Activated CD4-positive, alpha-beta T cell treated with anti-CD3 and anti-CD28 coated beads for 36 hours (primary cell): ENCODE measurements around the gene CDH23. TPM values are rescaled to one million over a fixed set of nuclear protein-coding genes. Genes with fewer than 3 reads are reported as not detected.

Experiments
- ATAC-seq: fragments of 200-7000 bp; cut with Tn5 transposase; one replicate; pipeline ENCODE4 v1.10.0; 2021; ENCODE audit warnings: mild to moderate bottlenecking, moderate library complexity
- CTCF ChIA-PET: fragments of 350-600 bp; sonication (Branson Sonifier 250); formaldehyde crosslinking; loops from one replicate; lab custom pipeline; 2021; ENCODE audit warnings: antibody characterized with exemption; lab: Charles Lee
- POLR2A ChIA-PET: fragments of 350-600 bp; sonication (Branson Sonifier 250); formaldehyde crosslinking; loops from one replicate; lab custom pipeline; 2021; ENCODE audit warnings: antibody characterized with exemption, inconsistent platforms; lab: Charles Lee
- DNase-seq: peaks from one replicate; pipeline ENCODE4 v3.0.0-alpha.2; 2020
- H3K27ac Mint-ChIP-seq: one replicate; pipeline ENCODE4 v1.8.0; 2021; ENCODE audit warnings: mixed read lengths
- H3K27me3 Mint-ChIP-seq: one replicate; pipeline ENCODE4 v1.8.0; 2021; ENCODE audit warnings: mixed read lengths
- H3K36me3 Mint-ChIP-seq: one replicate; pipeline ENCODE4 v1.8.0; 2021; ENCODE audit warnings: low read depth, mixed read lengths
- H3K4me1 Mint-ChIP-seq: one replicate; pipeline ENCODE4 v1.8.0; 2021; ENCODE audit warnings: mixed read lengths
- H3K4me3 Mint-ChIP-seq: one replicate; pipeline ENCODE4 v1.8.0; 2021; ENCODE audit warnings: mild to moderate bottlenecking, moderate library complexity, mixed read lengths
- H3K9me3 Mint-ChIP-seq: one replicate; pipeline ENCODE4 v1.8.0; 2021; ENCODE audit warnings: low read depth, mixed read lengths
- intact Hi-C, 2 experiments: fragments of 100-400 bp; cut with DNase I in 1 of 2; cut with micrococcal nuclease in 1 of 2; formaldehyde crosslinking; loops; one replicate each; pipeline versions ENCODE4 v1.14.2 to v1.15.1; 2022 to 2024; cut with DNase I, micrococcal nuclease
- total RNA-seq, 2 experiments: library from RNA; stranded (reverse); gene quantifications; one replicate each; pipeline ENCODE4 v1.2.3, GENCODE V29; 2021

The CDH23 gene
- total RNA-seq, 2 experiments from 2014 or later, result 1.5 to 1.6 TPM

GRCh38 chr10:71511206-71511605, 114.5 kb downstream of the CDH23 start:
- no peak overlapping the region for H3K27ac Mint-ChIP-seq
- no peaks in the 10 kb centered on the region for H3K9me3 Mint-ChIP-seq
- DNase-seq (no peak), ATAC-seq (no peak)
- no peaks in the 10 kb centered on the region for H3K36me3 Mint-ChIP-seq
- H3K4me3 Mint-ChIP-seq, result no peak overlapping the region
- ChIA-PET POLR2A (interaction anchor here (0.5 kb wide), 1 partner anchor 1284 kb away, joined by 3 read pairs; no protein-coding TSS in a partner anchor), CTCF (interaction anchor here (0.7 kb wide), 1 partner anchor 21 kb away, joined by 3 read pairs; no protein-coding TSS in a partner anchor)
- no peaks in the 10 kb centered on the region for H3K4me1 Mint-ChIP-seq
- intact Hi-C loops, result no loop called here
- no peaks in the 10 kb centered on the region for H3K27me3 Mint-ChIP-seq

- ChIA-PET CTCF (interaction anchor here (0.6 kb wide), 2 partner anchors 12 to 120 kb away, joined by 3 read pairs; no protein-coding TSS in a partner anchor), POLR2A (no interaction called here)
- ATAC-seq (no peak), DNase-seq (no peak)
- H3K36me3 Mint-ChIP-seq, result no peaks in the 10 kb centered on the region
- no peaks in the 10 kb centered on the region for H3K9me3 Mint-ChIP-seq
- no peak overlapping the region for H3K4me3 Mint-ChIP-seq
- intact Hi-C loops, result no loop called here
- H3K27ac Mint-ChIP-seq, result no peak overlapping the region
- no peaks in the 10 kb centered on the region for H3K4me1 Mint-ChIP-seq
- no peaks in the 10 kb centered on the region for H3K27me3 Mint-ChIP-seq
Measured at GRCh38 chr10:71512312-71512711, 115.6 kb downstream of the CDH23 start.

- Mint-ChIP-seq H3K27me3 (no peaks in the 10 kb centered on the region), H3K4me1 (no peaks in the 10 kb centered on the region), H3K4me3 (no peak overlapping the region), H3K9me3 (no peaks in the 10 kb centered on the region), H3K27ac (no peak overlapping the region), H3K36me3 (no peaks in the 10 kb centered on the region)
- ATAC-seq (no peak), DNase-seq (no peak)
- POLR2A ChIA-PET, result no interaction called here
- intact Hi-C loops, result no loop called here
- CTCF ChIA-PET, result interaction anchor here (0.6 kb wide), 2 partner anchors 17 to 120 kb away, joined by 3 read pairs; no protein-coding TSS in a partner anchor
Measured at GRCh38 chr10:71512761-71513539, 116.2 kb downstream of the CDH23 start.

- Mint-ChIP-seq H3K36me3 (no peaks in the 10 kb centered on the region), H3K9me3 (no peaks in the 10 kb centered on the region), H3K4me3 (no peak overlapping the region), H3K27ac (no peak overlapping the region), H3K4me1 (no peaks in the 10 kb centered on the region), H3K27me3 (no peaks in the 10 kb centered on the region)
- DNase-seq (no peak), ATAC-seq (no peak)
- ChIA-PET POLR2A (no interaction called here), CTCF (interaction anchor here (0.6 kb wide), 1 partner anchor 16 kb away, joined by 3 read pairs; no protein-coding TSS in a partner anchor)
- intact Hi-C loops, result no loop called here
Measured at GRCh38 chr10:71513540-71513853, 116.8 kb downstream of the CDH23 start.

GRCh38 chr10:71513936-71514335, 117.2 kb downstream of the CDH23 start:
- H3K27me3 Mint-ChIP-seq, result no peaks in the 10 kb centered on the region
- H3K9me3 Mint-ChIP-seq, result no peaks in the 10 kb centered on the region
- ATAC-seq (no peak), DNase-seq (no peak)
- no peak overlapping the region for H3K27ac Mint-ChIP-seq
- ChIA-PET POLR2A (no interaction called here), CTCF (interaction anchor here (0.6 kb wide), 1 partner anchor 16 kb away, joined by 3 read pairs; no protein-coding TSS in a partner anchor)
- no peak overlapping the region for H3K4me3 Mint-ChIP-seq
- H3K4me1 Mint-ChIP-seq, result no peaks in the 10 kb centered on the region
- intact Hi-C loops, result no loop called here
- no peaks in the 10 kb centered on the region for H3K36me3 Mint-ChIP-seq

GRCh38 chr10:71515531-71516172, 118.9 kb downstream of the CDH23 start:
- DNase-seq, result no peak
- CTCF ChIA-PET, result interaction anchor here (0.6 kb wide), 1 partner anchor 59 kb away, joined by 3 read pairs; no protein-coding TSS in a partner anchor
- POLR2A ChIA-PET, result no interaction called here
- H3K27me3 Mint-ChIP-seq, result no peaks in the 10 kb centered on the region
- no peaks in the 10 kb centered on the region for H3K9me3 Mint-ChIP-seq
- H3K4me3 Mint-ChIP-seq, result no peak overlapping the region
- intact Hi-C loops, result no loop called here
- H3K4me1 Mint-ChIP-seq, result no peaks in the 10 kb centered on the region
- H3K27ac Mint-ChIP-seq, result no peak overlapping the region
- ATAC-seq, result no peak
- no peaks in the 10 kb centered on the region for H3K36me3 Mint-ChIP-seq

- Mint-ChIP-seq H3K36me3 (no peaks in the 10 kb centered on the region), H3K9me3 (no peaks in the 10 kb centered on the region), H3K4me3 (no peak overlapping the region), H3K27ac (no peak overlapping the region), H3K27me3 (no peaks in the 10 kb centered on the region), H3K4me1 (no peaks in the 10 kb centered on the region)
- no peak for DNase-seq
- intact Hi-C loops, result no loop called here
- no peak for ATAC-seq
- ChIA-PET POLR2A (no interaction called here), CTCF (interaction anchor here (0.6 to 1.3 kb wide), 3 partner anchors 17 to 43 kb away, joined by 3 to 4 read pairs (median 3); no protein-coding TSS in a partner anchor)
Measured at GRCh38 chr10:71516890-71517289, 120.2 kb downstream of the CDH23 start.

- Mint-ChIP-seq H3K9me3 (no peaks in the 10 kb centered on the region), H3K4me3 (no peak overlapping the region), H3K4me1 (no peaks in the 10 kb centered on the region), H3K36me3 (no peaks in the 10 kb centered on the region), H3K27ac (no peak overlapping the region), H3K27me3 (peaks cover 4% of the 10 kb centered on the region)
- DNase-seq (no peak), ATAC-seq (no peak)
- POLR2A ChIA-PET, result no interaction called here
- intact Hi-C loops, result no loop called here
- CTCF ChIA-PET, result interaction anchor here (0.6 to 1.3 kb wide), 3 partner anchors 17 to 43 kb away, joined by 3 to 4 read pairs (median 3); no protein-coding TSS in a partner anchor
Measured at GRCh38 chr10:71517298-71518169, 120.8 kb downstream of the CDH23 start.

- Mint-ChIP-seq H3K4me3 (no peak overlapping the region), H3K27me3 (peaks cover 14% of the 10 kb centered on the region), H3K4me1 (no peaks in the 10 kb centered on the region), H3K27ac (no peak overlapping the region), H3K9me3 (no peaks in the 10 kb centered on the region), H3K36me3 (no peaks in the 10 kb centered on the region)
- intact Hi-C loops, result no loop called here
- ChIA-PET CTCF (interaction anchor here (0.7 to 1.4 kb wide), 2 partner anchors 13 to 50 kb away, joined by 3 read pairs; no protein-coding TSS in a partner anchor), POLR2A (no interaction called here)
- DNase-seq (no peak), ATAC-seq (no peak)
Measured at GRCh38 chr10:71520042-71520441, 123.3 kb downstream of the CDH23 start.

- DNase-seq (no peak), ATAC-seq (no peak)
- Mint-ChIP-seq H3K36me3 (no peaks in the 10 kb centered on the region), H3K4me1 (no peaks in the 10 kb centered on the region), H3K9me3 (no peaks in the 10 kb centered on the region), H3K27ac (no peak overlapping the region), H3K27me3 (peaks cover 14% of the 10 kb centered on the region), H3K4me3 (no peak overlapping the region)
- CTCF ChIA-PET, result interaction anchor here (0.6 to 2.0 kb wide), 3 partner anchors 48 to 186 kb away, joined by 3 to 6 read pairs (median 4); no protein-coding TSS in a partner anchor
- intact Hi-C loops, result no loop called here
- POLR2A ChIA-PET, result no interaction called here
Measured at GRCh38 chr10:71521504-71522441, 125.1 kb downstream of the CDH23 start.
